Activated gamma-delta T cell treated with Interleukin-2 at 50 U/mL for 16 hours (primary cell): Measurements from ENCODE around the gene OR11H7.
"Not testable (repeated sequence)": the region's sequence is repeated elsewhere in the genome, so short reads cannot be mapped to it uniquely, and the experiment has no call there.

Source experiments
- DNase-seq: peaks from one replicate; pipeline ENCODE4 v3.0.0-alpha.2; 2020

Gene OR11H7

GRCh38 chr14:20228681-20229080 lies at the start of gene OR11H7:
OR11H7 (plus strand) TSS chr14:20228981.
- DNase-seq, result no peak

- DNase-seq, result no peak
Observed at GRCh38 chr14:20179218-20179617, 49.6 kb upstream of the OR11H7 start.

- DNase-seq, result no peak
Observed at GRCh38 chr14:20179880-20180279, 48.9 kb upstream of the OR11H7 start.

- no peak for DNase-seq
Observed at GRCh38 chr14:20180486-20180885, 48.3 kb upstream of the OR11H7 start.

GRCh38 chr14:20184181-20184580 lies 44.6 kb upstream of the OR11H7 start:
- DNase-seq, result no peak

- DNase-seq, result no peak
Observed at GRCh38 chr14:20190596-20190995, 38.2 kb upstream of the OR11H7 start, which contains the start of gene OR11G2. OR11G2 (plus strand) TSS chr14:20190896; CDS start chr14:20197438, 6,542 bp downstream.

GRCh38 chr14:20191396-20191795 lies 37.4 kb upstream of the OR11H7 start:
- DNase-seq, result no peak

- no peak for DNase-seq
Observed at GRCh38 chr14:20194101-20194500, 34.7 kb upstream of the OR11H7 start.

- DNase-seq, result not testable (repeated sequence)
Observed at GRCh38 chr14:20195170-20195569, 33.6 kb upstream of the OR11H7 start.

GRCh38 chr14:20195911-20196310 lies 32.9 kb upstream of the OR11H7 start:
- DNase-seq, result no peak

- DNase-seq, result no peak
Observed at GRCh38 chr14:20197459-20197858, 31.3 kb upstream of the OR11H7 start.

- DNase-seq, result no peak
Observed at GRCh38 chr14:20198991-20199390, 29.8 kb upstream of the OR11H7 start.

- no peak for DNase-seq
Observed at GRCh38 chr14:20204721-20205120, 24.1 kb upstream of the OR11H7 start.

- no peak for DNase-seq
Observed at GRCh38 chr14:20209595-20209994, 19.2 kb upstream of the OR11H7 start.

- not testable (repeated sequence) for DNase-seq
Observed at GRCh38 chr14:20212406-20212805, 16.4 kb upstream of the OR11H7 start.

- no peak for DNase-seq
Observed at GRCh38 chr14:20215196-20215595, 13.6 kb upstream of the OR11H7 start.

- no peak for DNase-seq
Observed at GRCh38 chr14:20219033-20219432, 9.7 kb upstream of the OR11H7 start.

GRCh38 chr14:20223410-20223809 lies 5.4 kb upstream of the OR11H7 start, which contains the start of gene OR11H6:
OR11H6 (plus strand) TSS chr14:20223710; CDS start chr14:20223710, 0 bp downstream.
- DNase-seq, result no peak

GRCh38 chr14:20235415-20235814 lies 6.6 kb downstream of the OR11H7 start:
- DNase-seq, result not testable (repeated sequence)

- no peak for DNase-seq
Observed at GRCh38 chr14:20247646-20248246, 19.0 kb downstream of the OR11H7 start.

GRCh38 chr14:20262642-20263128 lies 33.9 kb downstream of the OR11H7 start:
- no peak for DNase-seq

- not testable (repeated sequence) for DNase-seq
Observed at GRCh38 chr14:20264361-20264760, 35.6 kb downstream of the OR11H7 start.

GRCh38 chr14:20274062-20274461 lies 45.3 kb downstream of the OR11H7 start:
- no peak for DNase-seq

GRCh38 chr14:20277409-20277808 lies 48.6 kb downstream of the OR11H7 start:
- no peak for DNase-seq

GRCh38 chr14:20278414-20278813 lies 49.6 kb downstream of the OR11H7 start:
- DNase-seq, result no peak
